CD1c-positive myeloid dendritic cell (primary cell): ENCODE results near the gene KIF16B.
A peak's percentile ranks its signal among the peaks of the same experiment; 100 is the strongest.
"Not testable (repeated sequence)": the region's sequence is repeated elsewhere in the genome, so short reads cannot be mapped to it uniquely, and the experiment has no call there.

Experiments
- DNase-seq: peaks from one replicate; pipeline ENCODE4 v3.0.0-alpha.2; 2016; ENCODE audit errors: extremely low spot score

The KIF16B gene

GRCh38 chr20:16595376-16595775 lies 22.1 kb upstream of the KIF16B start:
- no peak for DNase-seq

GRCh38 chr20:16590041-16590633 lies 16.9 kb upstream of the KIF16B start:
- no peak for DNase-seq

GRCh38 chr20:16589623-16590022 lies 16.4 kb upstream of the KIF16B start:
- DNase-seq, result no peak

- no peak for DNase-seq
Observed at GRCh38 chr20:16588241-16588640, 15.0 kb upstream of the KIF16B start.

- DNase-seq, result no peak
Observed at GRCh38 chr20:16587066-16587465, 13.8 kb upstream of the KIF16B start.

- DNase-seq, result no peak
Observed at GRCh38 chr20:16583474-16583873, 10.2 kb upstream of the KIF16B start.

GRCh38 chr20:16581241-16581640 lies 8.0 kb upstream of the KIF16B start:
- no peak for DNase-seq

- DNase-seq, result no peak
Observed at GRCh38 chr20:16580620-16581019, 7.4 kb upstream of the KIF16B start.

GRCh38 chr20:16580147-16580546 lies 6.9 kb upstream of the KIF16B start:
- no peak for DNase-seq

GRCh38 chr20:16576219-16576618 lies 3.0 kb upstream of the KIF16B start:
- no peak for DNase-seq

GRCh38 chr20:16575390-16576140 lies 2.3 kb upstream of the KIF16B start:
- no peak for DNase-seq

GRCh38 chr20:16574656-16575355 lies 1.6 kb upstream of the KIF16B start:
- peak; percentile 84 for DNase-seq

- DNase-seq, result no peak
Observed at GRCh38 chr20:16571333-16571732, 1.9 kb downstream of the KIF16B start.

- DNase-seq, result peak; percentile 41
Observed at GRCh38 chr20:16569246-16570153, 3.7 kb downstream of the KIF16B start.

- no peak for DNase-seq
Observed at GRCh38 chr20:16566080-16566479, 7.2 kb downstream of the KIF16B start.

GRCh38 chr20:16564079-16564478 lies 9.2 kb downstream of the KIF16B start:
- DNase-seq, result not testable (repeated sequence)

- no peak for DNase-seq
Observed at GRCh38 chr20:16563066-16563806, 10.0 kb downstream of the KIF16B start.

GRCh38 chr20:16562259-16562658 lies 11.0 kb downstream of the KIF16B start:
- no peak for DNase-seq

GRCh38 chr20:16560661-16561060 lies 12.6 kb downstream of the KIF16B start:
- no peak for DNase-seq

GRCh38 chr20:16560216-16560615 lies 13.0 kb downstream of the KIF16B start:
- DNase-seq, result no peak

- DNase-seq, result peak; percentile 30
Observed at GRCh38 chr20:16556301-16556700, 16.9 kb downstream of the KIF16B start.
